ENCODE data around the gene CREB3L4. TPM values are rescaled to one million over a fixed set of nuclear protein-coding genes. Genes with fewer than 3 reads are reported as not detected.
A peak's percentile ranks its signal among the peaks of the same experiment; 100 is the strongest.

CREB3L4 gene
- total and polyA plus RNA-seq, 2 of the 13 experiments (the other 11 are each of a cell fraction or from before 2014, with no cell fraction given) = 9.9 to 18.7 TPM

- ChIA-PET POLR2A (interaction anchor here (0.6 to 1.2 kb wide), 2 partner anchors 43 to 67 kb away, joined by 3 to 4 read pairs; partner anchors contain the start of gene SLC39A1), CTCF (ENCODE audit: low intra/inter-chr PET ratio, low total read pairs) (no interaction called here)
- no TSS peak for BruUV-seq (replicated peaks)
- Histone ChIP-seq H3K9ac (ENCODE audit: insufficient read depth, low read depth, low read length) (0 out of 2 replicates have a peak overlapping the region, but pooled peaks have one; percentile 21), H4K20me1 (ENCODE audit: insufficient read depth, low read length) (peaks cover 30% of the 10 kb centered on the region), H3K27ac (ENCODE audit: extremely low read length, insufficient read depth, low read length) (no peak overlapping the region), H3K4me3 (replicated peaks in 1 of 3; ENCODE audit: insufficient read depth in 1 of 3, low read depth in 2 of 3, low read length in 3 of 3) (peak overlapping the region in 2 of 3 experiments; percentile 16 to 79; a peak in 3 of 6 replicates), H3K4me1 (ENCODE audit: insufficient read depth, low read length) (peaks cover 48% of the 10 kb centered on the region), H3K27me3 (ENCODE audit: control insufficient read depth in 1 of 2, insufficient read depth in 2 of 2, low read length in 2 of 2) (no peaks in the 10 kb centered on the region; a peak in 2 of 5 replicates), H3K9me3 (ENCODE audit: low read length) (no peaks in the 10 kb centered on the region), H2AFZ (ENCODE audit: low read length) (no peak overlapping the region), H3K36me3 (replicated peaks in 1 of 2; ENCODE audit: control insufficient read depth in 1 of 2, insufficient read depth in 2 of 2, low read length in 2 of 2) (peaks cover 0 to 3% of the 10 kb centered on the region in 2 experiments; a peak in 2 of 5 replicates), H3K79me2 (ENCODE audit: insufficient read depth, low read length) (peaks cover 60% of the 10 kb centered on the region), H3K4me2 (ENCODE audit: low read depth, low read length) (peak overlapping the region; percentile 90)
- 0 out of 2 replicates have a peak, but pooled peaks have one; percentile 23 for TF ChIP-seq AHDC1 (CRISPR knock-in tag; IDR thresholded peaks at IDR 0.05; ENCODE audit: borderline replicate concordance)
- TF ChIP-seq ZNF224 (CRISPR knock-in tag; IDR thresholded peaks at IDR 0.05) = no peak
- TF ChIP-seq ZNF251 (CRISPR knock-in tag; IDR thresholded peaks at IDR 0.05) = no peak
- TF ChIP-seq RAD21 (CRISPR knock-in tag; IDR thresholded peaks at IDR 0.05) = 0 out of 2 replicates have a peak, but pooled peaks have one; percentile 33
- TF ChIP-seq STAG1 (CRISPR knock-in tag; IDR thresholded peaks at IDR 0.05) = peak; percentile 36
- TF ChIP-seq CTCF (CRISPR knock-in tag; IDR thresholded peaks at IDR 0.05) = peak; percentile 33
- TF ChIP-seq ZNF629 (CRISPR knock-in tag; conservative IDR thresholded peaks at IDR 0.05) = no peak
- FAIRE-seq (no peak), DNase-seq (ENCODE audit: low spot score) (no peak), ATAC-seq (no peak)
- 69% methylated on average over 4 of the region's 4 CpGs for WGBS (ENCODE audit: low lambda C conversion rate)
- intact Hi-C loops (cut with micrococcal nuclease; ENCODE audit: unreplicated experiment) = loop anchor here (5.0 to 10.0 kb wide), 2 partner anchors 37 to 95 kb away; partner anchors contain the start of gene CRTC2
- in situ Hi-C loops (cut with HindIII; ENCODE audit: extremely low pct_ligation_motif_present, low pct_unique_long_range_greater_than_20kb) = no loop called here
Measured at GRCh38 chr1:153919876-153920852, 47.5 kb upstream of the CREB3L4 start.

Measured in HepG2 (cell line).